GM21423 (cell line): Measurements from ENCODE around the gene SLC35A4.

Source experiments
- ATAC-seq: cut with Tn5 transposase; IDR thresholded peaks from one replicate; pipeline ENCODE4 v1.9.1; 2021; ENCODE audit warnings: mild to moderate bottlenecking, moderate library complexity; ENCODE audit not compliant: unreplicated experiment

Gene SLC35A4

DNA sequence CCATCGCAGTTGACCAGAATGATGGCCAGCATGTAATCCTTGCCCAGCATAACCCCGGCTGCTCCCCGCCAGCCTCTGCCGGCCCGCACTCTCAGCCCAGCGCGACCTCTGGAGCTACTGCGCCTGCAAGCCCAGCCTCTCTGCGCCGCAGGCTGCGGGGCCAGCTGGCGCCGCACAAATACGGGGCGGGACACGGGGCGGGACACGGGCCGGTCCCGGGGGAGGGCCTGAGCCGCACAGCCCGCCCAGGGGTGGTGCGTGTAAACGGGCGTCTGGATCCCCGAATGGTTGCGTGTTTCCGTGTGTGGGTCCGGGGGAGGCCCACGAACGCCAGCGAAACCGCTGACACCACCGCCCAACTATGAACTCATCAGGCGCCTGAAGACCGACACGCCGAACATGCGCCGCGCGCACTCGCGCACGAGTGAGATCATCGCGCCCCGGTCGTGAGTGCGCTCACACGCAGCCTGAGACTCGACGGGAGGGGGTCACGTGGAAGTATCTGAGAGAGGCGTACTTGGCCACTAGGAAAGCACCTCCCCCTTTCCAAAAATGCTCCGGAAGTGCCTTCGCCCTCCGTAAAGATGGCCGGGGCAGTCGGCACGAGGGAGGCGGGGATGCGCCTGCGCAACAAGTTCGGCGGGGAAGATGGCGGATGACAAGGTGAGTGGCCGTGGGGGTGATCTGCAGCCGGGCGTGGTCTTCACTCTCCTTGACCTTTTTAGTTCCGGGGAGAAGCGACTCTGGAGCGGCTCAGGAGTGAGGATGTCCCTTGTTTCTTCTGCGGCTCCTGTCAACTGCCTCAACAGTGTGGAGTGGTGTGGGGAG, at the start of gene SLC35A4, which contains the start of gene APBB3:
Gene SLC35A4, plus strand, starts transcription at position 633 of the 828 bp plus-strand sequence. CDS start 2,342 bp downstream, outside the sequence.
Gene APBB3, minus strand, starts transcription at position 403 of the 828 bp plus-strand sequence. Its CDS starts 353 bp downstream, at position 50.
- ATAC-seq: peak; percentile 89

DNA sequence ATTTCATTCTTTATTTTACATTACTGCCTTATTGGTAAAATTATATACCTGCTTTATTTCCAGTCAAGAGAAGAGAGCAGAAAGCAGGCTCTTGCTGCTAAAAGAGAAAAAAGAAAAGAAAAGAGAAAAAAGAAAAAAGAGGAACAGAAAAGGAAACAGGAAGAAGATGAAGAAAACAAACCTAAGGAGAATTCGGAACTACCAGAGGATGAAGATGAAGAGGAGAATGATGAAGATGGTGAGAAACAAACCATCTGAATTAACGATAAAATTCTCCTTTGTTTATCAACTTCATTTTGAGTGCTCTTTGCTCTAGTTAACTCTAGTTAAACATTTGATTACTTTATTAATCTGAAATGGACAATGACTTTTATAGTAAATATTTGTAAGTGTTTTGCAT, 40.6 kb upstream of the SLC35A4 start:
- ATAC-seq: no peak

DNA sequence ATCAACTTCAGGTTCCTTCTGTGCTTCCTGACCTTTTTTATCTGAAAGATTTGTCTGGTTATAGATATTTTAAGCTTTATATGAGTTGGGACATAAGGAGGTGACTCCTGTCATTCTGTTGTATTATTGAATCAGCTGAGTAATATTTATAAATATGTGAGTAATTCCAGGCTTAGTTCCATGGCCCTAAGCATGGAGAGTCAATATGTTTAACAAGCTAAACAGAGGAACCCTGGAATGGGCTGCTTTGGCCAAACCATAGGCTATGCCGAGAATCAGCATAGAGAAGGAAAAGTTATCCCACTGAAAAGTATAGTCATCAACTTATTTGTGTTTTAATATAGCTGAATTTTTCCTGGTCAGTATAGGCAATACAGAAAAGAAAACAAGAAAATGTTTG, 24.4 kb upstream of the SLC35A4 start:
- ATAC-seq: no peak

GRCh38 chr5:140542972-140543371, 21.7 kb upstream of the SLC35A4 start:
- ATAC-seq: no peak

DNA sequence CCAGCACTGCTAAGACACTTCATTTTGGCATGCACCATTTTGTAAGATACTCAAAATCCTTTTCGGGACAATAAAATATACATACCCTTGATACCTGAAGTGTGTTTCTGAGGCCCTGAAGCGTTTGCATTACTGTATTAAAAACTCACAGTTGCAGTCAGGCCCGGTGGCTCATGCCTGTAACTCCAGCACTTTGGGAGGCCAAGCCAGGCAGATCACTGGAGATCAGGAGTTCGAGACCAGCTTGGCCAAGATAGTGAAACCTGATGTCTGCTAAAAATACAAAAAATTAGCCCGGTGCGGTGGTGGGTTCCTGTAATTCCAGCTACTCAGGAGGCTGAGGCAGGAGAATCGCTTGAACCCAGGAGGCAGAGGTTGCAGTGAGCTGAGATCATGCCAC, 19.6 kb upstream of the SLC35A4 start:
- no peak for ATAC-seq

GRCh38 chr5:140545606-140546005, 19.0 kb upstream of the SLC35A4 start:
- ATAC-seq: no peak

DNA sequence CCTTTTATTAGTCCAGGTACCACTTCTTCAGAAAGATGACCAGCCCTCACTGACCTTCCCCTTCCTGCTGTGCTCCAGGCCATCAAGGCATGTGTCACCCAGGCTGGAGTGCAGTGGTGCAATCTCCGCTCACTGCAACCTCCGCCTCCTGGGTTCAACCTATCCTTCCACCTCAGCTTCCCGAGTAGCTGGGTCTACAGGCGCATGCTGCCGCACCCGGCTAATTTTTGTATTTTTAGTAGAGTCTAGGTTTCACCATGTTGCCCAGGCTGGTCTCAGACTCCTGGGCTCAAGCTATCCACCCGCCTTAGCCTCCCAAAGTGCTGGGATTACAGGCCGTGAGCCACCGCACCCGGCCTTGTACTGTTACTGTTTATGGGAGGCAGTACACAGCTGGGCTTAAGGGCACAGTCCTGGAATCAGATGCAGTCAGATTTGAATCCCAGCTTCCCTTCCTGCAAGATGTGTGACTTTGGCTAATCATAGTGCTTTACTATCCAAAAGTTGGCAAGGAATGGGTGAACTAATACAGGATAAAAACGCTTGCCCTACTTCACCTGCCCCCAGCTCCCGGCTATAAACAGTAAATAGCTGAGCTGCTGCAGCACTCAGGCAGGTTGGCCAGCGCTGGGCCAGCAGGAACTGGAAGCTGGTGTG, 17.6 kb upstream of the SLC35A4 start:
- no peak for ATAC-seq

DNA sequence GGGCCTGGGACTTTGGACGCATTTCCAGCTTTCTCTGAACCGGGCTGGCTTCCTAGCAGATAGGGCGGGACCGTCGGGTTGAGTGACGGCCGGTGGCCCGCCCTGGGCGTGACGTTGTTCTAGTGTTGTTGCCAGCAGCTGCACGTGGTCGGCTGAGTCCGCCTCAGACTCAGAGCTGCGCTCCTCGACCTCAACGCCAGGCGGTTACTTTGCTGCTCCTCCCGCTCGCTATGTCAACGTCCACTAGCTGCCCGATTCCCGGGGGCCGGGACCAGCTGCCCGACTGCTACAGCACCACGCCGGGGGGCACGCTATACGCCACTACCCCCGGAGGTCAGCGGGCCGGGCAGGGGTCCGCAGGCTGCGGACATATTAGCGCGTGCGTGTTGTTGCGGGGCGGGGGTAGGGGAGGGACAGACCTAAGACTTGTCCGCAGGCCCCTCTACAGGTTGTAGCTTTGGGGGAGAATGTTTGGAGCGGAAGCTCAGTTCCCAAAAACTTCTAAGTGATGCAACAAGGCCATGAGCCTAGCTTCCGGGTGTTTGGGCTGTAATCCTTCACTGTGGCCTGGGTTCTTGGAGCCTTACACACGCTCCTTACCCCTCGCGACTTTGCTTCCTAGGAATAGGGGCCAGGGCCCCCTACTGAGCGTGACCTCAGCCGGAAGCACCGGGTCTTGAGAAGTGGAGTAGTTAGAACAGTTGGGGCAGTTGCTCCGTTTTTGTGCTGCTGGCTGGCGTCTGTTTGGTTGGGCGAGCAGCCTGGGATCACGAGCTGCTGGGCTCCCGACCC, 16.9 kb upstream of the SLC35A4 start, which contains the start of gene EIF4EBP3:
Gene EIF4EBP3, plus strand, starts transcription at position 155 of the 792 bp plus-strand sequence. Its CDS starts 76 bp downstream, at position 231.
- ATAC-seq: peak; percentile 98

GRCh38 chr5:140548300-140548688, 16.3 kb upstream of the SLC35A4 start:
- peak; percentile 2 for ATAC-seq

GRCh38 chr5:140548791-140549190, 15.8 kb upstream of the SLC35A4 start:
- no peak for ATAC-seq

DNA sequence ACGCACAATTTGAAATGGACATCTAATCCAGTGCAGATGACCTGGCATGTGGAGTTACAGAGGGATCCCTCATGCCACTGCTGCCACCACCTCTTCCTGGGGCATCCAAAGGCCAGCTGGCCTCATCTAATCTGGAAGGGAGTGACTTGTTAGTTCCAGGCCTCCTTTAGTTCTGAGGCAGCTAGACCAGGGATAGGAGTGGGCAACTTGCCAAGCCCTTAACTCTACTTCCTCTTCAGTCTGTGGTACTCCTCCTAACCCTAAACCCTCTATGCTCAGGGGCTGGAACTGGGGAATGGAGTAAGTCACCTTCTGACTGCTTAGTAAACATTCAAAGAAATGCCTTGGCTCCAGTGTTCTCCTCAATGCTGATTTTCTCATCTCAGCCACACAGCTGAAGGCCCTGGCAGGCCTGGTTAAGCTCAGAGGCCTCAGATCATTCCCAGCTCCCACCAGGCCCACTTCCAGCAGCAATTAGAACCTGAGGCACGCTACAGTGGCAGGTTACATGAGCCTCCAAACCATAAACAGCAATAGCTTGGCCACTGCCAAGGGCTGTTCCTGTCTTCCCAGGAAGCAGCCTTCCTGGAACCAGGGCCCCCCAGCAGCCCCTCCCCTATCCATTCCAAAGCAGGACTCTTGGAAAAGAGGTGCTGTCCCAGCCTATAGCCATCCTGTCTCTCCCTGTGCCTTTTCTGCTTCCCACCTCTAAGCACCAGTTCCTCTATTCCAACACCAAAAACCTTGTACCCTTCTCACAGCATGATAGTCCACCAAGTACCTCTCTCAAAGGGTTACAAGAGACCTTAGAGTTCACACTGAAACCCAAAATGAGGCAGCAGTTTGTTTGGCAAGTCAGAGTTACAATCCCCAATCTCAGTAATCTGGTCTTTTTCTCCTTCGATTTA, 15.1 kb upstream of the SLC35A4 start:
- no peak for ATAC-seq

GRCh38 chr5:140550147-140551079, 14.2 kb upstream of the SLC35A4 start:
- no peak for ATAC-seq

DNA sequence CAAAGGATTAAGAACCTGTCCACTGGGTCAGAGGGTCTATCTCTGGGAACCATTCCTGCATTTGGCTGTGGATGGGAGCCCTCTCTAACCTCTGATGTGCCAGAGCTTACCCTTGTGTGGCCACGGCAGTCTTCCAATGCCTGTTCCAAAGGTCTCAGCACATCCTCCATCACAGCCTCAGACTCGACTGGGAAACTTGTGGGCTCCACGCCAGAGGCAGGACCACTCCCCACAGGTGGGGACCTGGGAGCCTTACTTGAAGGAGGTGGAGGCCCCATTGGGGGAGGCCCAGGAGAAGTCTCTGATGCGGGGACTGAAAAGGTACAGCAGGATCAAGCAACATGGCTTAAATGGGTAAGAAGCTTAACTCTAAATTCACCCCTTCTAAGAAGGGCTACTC, 12.8 kb upstream of the SLC35A4 start:
- no peak for ATAC-seq

DNA sequence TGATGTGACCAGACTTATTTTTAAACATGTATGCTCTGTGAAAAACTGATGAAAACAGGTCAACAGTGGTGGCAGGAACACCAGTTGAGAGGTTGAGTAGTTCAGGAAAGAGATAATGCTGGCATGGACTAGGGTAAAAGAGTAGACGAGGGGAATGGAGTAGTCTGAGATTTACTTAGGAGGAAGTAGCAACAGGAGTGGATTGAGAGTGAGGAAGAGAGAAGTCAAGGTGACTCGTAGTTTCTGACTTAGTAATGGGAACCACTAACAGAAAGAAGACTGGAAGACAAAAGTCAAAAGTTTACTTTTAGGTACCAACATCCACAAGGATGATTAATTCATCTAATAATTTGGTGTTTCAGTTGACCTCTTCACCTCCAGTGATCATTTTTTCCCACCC, 11.0 kb upstream of the SLC35A4 start:
- no peak for ATAC-seq

DNA sequence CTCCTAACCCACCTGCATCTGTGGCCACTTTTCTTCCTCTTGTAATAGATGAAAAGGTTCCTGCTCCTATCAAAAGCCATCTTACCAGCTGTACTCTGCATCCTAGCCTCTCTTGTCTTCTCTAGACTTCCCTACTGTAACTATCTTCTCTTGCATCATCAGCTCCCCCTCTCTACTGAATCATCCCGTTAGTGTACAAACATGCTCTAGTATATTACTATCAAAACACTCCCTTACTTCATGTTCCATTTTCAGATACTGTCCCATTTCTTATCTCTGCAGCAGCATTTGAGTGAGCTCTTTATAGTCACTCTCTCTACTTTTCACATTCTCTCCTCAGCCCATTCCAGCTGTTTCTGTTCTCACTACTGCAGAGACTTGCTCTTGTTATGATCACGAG, 10.2 kb upstream of the SLC35A4 start:
- ATAC-seq: no peak

DNA sequence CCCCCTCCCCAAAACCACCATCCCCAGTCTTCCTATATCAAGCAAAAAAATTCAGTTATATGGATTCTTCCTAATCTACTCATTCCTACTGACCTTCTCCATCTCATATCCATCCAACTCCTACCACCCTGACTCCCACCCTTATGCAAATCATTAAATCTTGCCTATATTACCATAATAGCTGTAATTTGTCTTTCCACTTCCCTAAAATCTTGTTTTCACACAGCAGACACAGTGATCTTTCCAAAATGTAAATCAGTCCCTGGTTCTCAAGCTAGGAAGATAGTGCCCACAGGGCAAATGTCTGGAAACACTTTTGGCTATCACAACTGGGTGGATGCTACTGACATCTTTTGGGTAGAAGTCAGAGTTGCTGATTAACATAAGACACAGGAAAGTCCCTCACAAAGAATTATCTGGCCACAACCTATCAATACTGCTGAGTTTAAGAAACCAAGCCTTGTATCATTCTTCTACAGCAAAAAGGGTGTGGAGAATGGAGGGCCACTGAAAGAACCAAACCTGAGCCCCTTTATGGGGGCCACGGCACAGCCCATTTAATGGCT, 8.8 kb upstream of the SLC35A4 start:
- no peak for ATAC-seq

GRCh38 chr5:140556438-140556837, 8.2 kb upstream of the SLC35A4 start:
- ATAC-seq: no peak

GRCh38 chr5:140557136-140557805, 7.4 kb upstream of the SLC35A4 start, which contains the start of gene SRA1:
TSS of gene SRA1 (minus strand) at chr5:140557473. CDS start at chr5:140557452, 21 bp downstream.
- ATAC-seq: peak; percentile 95
